Inflammatory macrophage treated with lipopolysaccharide for 1 hour (primary cell): ENCODE measurements around the gene MEI1.

Experiments
- DNase-seq, 2 donors: peaks; one replicate each; pipeline ENCODE4 v3.0.0-alpha.2; 2020 to 2022

MEI1 gene

DNA sequence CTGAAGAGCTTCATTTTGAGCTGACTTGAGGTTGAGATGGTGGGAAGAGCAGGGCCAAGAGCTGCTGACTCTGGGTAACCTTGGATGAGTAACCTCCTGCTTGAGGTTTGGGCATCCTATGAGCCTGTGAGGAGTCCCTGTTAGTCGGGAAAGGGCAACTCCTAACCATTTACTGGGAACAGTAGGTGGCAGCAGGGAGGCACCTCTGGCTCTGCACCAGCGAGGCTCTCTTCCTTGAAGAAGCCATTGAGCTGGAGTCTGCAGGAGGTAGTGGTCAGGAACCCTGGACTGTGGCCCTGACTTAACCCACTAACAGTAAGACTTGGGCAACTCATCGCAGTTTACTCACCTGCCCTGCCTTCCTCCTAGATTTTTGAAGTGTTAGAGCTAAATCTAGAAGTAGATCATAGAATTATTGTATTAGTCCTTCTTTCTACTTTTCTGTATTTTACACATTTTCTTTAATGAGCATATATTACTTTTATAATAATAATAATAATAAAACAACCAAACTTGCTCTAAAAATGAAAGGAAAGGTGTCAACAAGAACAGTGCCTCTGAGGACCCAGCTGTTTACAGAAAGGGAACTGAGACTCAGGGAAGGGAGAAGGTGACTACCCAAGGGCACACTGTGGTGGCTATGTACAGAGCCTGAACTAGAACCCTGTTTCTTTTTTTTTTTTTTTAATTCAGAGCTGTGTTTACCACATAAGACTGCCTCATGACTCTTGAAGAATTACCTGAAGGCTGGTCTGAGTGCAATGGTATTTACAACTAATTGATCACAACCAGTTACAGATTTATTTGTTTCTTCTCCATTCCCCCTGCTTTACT is 47.5 kb downstream of the MEI1 start:
- peak; percentile 67 to 86 for DNase-seq

DNA sequence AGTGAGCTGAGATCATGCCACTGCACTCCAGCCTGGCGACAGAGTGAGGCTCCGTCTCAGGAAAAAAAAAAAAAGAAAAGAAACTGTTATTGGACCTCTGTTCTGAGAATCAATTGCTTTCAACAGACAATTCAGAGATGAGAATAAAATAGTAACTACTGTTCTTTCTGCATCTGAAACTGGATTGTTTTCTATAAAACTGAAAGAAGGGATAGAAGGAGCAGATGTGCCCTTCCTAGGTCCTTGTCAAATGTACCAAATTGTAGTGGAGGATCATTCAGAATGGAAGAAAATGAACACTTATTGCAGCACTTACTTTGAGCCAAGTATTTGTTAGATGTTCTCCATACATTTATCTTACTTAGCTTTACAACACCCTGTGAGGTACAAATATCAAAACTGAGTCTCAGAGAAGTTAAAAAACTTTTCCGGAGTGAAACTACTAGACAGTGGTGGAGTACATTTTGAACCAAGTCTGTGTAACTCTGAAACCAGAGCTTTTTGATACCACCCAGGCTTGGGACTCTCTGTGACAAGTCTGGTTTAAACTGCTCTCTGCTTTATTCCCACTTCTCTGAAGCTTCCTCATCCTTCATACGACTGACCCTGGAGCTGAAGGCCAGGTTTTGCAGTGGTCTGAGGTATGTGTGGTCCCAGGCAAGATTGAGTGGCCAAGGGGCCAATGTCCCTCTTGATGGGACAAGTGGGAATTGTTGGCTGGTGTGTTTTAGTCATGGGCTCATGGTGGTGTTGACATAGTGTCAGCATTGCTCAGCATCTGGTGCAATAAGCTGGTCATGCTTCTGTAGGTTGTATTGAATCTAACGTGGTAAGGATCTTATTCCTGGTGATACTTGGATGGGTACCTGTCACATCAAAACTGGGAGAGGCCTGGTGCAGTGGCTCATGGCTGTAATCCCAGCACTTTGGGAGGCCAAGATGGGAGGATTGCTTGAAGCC is 53.0 kb downstream of the MEI1 start:
- DNase-seq = peak; percentile 50 to 66

DNA sequence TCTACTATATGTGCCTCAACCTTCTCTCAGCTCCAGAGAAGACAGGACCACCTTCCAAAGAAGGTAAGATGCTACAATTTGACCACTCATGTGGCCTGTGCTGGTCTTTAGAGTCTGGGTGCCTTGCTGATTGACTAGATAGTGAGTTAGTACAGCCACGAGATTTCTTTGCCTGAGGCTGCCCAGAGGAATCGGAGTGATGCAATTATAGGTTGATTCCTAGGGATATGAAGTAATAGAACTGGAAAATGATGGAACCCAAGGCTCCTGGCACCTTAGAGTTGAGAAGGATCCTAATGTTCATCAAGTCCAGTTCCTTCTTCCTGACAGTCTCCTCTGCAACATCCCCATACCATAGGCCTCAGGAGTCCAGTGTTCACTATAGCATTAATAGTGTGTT is 54.7 kb downstream of the MEI1 start:
- DNase-seq = no peak

DNA sequence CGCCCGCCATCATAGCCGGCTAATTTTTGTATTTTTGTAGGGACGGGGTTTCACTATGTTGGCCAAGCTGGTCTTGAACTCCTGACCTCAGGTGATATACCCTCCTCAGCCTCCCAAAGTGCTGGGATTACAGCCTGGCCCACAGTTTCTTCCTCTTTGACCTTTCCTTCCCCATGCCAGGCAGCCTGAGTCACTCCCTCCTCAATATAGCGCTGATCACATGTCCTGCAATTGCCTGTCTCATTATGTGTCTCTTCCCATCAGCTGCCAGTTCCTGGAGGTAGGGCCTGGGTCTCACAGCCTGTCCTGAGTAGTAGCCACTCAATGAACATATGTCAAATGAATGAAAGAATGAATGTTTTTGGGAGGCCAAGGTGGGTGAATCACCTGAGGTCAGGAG is 58.2 kb downstream of the MEI1 start:
- DNase-seq = peak; percentile 40 to 48

DNA sequence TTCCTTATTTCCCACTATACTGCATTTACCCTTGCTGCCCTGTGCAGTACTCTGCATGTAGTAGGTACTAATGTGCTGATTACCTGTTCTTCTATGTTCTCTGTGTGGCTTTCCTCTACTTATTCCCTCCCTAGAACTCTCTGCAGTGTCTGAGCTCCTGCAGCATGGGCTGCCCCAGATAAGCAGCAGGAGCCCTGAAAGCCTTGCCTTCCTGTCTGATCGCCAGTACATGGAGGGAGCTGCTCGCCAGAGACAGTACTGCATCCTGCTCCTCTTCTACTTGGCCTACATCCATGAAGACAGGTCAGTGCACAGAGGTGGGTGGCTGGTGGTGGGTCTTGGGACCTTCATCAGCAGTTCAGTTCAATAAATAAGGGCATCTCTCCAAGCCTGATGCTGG is 58.9 kb downstream of the MEI1 start:
- DNase-seq = no peak

DNA sequence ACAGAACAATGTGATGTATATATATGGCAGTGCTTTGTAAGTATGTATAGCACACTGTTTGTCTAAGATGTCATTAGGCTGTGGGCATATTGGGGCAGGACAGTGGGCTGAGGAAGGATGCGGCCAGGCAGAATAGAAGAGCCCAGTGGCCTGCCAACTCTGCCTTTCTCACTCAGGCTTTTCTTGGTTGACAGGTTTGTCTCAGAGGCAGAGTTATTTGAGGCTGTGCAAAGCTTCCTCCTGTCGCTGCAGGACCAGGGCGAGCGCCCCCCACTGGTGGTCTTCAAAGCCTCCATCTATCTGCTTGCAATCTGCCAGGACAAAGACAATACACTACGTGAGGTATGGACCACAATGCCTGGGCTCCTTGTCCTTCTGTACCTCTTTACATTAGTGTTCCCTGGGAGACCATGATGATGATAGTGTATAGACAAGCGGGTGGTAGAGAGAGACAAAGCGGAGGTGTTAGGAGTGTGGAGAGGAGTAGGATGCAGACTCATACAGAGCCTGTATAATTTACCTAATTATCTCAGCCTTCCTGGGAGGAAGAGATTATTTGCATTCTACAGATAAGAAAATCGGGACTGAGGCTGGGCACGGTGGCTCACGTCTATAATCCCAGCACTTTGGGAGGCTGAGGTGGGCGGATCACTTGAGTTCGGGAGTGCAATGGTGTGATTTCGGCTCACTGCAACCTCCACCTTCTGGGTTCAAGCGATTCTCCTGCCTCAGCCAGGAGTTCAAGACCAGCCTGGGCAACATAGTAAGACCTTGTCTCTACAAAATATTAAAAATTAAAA is 63.9 kb downstream of the MEI1 start:
- DNase-seq = no peak

DNA sequence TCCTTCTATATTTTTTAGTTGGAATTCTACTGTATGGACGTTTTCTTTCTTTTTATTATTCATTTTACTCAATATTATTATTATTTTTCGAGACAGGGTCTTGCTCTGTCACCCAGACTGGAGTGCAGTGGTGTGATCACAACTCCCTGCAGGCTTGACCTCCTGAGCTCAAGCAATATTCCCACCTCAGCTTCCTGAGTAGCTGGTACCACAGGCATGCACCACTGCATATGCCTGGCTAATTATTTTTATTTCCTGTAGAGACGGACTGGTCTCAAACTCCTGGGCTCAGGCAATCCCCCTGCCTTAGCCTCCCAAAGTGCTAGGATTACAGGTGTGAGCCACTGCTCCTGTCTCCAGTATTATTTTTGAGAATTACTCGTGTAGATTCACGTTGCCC is 67.2 kb downstream of the MEI1 start:
- DNase-seq = no peak

DNA sequence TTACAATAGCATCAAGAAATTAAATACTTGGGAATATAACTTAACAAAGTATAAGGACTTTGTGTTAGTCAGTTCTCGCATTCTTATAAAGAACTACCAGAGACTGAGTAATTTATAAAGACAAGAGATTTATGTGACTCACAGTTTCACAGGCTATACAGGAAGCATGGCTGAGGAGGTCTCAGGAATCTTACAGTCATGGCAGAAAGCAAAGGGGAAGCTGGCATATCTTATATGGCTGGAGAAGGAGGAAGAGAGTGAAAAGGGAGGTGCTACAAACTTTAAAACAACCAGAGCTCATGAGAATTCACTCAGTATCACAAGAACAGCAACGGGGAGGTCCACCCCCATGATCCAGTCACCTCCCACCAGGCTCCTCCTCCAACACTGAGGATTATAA is 69.1 kb downstream of the MEI1 start:
- DNase-seq = peak; percentile 83

DNA sequence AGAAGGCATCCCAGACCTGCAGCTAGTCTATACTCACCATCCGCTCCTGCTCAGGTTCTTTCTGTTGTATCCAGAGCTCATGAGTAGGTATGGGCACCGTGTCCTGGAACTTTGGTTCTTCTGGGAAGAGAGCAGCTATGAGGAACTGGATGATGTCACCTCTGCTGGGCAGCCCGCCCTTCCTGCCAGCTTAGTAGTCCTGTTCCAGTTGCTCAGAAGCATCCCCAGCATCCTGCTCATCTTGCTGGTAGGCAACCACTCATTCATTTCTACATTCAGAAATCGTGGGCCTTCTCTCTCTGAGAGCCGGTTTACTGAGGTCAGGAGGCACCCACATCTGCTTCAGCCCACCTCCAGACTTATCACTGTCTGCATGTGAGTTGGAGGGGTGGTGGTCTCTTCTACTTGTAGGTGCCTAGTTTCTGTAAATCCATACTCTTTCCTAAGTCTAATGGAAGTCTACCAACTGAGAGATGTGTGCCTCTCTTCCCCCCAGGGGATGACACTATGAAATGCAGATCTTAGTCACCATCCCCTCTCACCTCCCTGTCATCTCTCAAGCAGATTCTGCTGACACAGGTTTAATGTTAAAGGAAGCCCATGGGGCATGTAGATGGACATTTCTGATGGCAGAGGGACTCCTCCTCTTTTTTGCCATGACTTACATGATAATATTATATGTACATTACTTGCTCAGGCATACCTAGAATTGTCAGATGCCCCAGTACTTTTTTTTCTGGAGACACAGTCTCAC is 71.6 kb downstream of the MEI1 start:
- no peak for DNase-seq

DNA sequence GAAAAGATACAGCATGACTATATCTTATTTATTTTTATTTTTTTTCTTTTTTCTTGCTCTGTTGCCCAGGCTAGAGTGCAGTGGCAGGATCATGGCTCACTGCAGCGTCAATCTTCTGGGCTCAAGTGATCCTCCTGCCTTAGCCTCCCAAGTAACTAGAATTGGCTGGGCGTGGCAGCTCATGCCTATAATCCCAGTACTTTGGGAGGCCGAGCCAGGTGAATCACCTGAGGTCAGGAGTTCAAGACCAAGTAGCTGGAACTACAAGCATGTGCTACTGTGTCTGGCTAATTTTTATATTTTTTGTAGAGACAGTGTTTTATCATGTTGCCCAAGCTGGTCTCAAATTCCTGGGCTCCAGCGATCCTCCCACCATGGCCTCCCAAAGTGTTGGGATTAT is 72.9 kb downstream of the MEI1 start:
- no peak for DNase-seq

DNA sequence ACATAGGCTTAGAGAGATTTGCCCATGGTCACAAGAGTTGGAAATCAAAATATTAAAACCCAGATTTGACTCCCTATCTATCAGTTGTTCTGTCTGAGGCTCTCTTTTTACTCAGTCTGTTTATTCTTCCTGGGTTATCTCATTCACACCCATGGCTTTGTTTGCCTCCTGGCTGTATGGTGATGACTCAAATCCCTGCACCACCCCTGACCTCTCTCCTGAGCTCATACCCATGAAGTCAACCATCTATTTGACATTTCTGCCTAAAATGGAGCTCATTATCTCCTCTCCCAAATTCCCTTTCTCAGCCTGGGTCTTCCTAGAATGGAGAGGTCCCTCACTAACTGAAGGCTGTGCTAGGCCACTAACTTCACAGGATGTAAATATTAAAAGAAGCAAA is 73.3 kb downstream of the MEI1 start:
- no peak for DNase-seq

DNA sequence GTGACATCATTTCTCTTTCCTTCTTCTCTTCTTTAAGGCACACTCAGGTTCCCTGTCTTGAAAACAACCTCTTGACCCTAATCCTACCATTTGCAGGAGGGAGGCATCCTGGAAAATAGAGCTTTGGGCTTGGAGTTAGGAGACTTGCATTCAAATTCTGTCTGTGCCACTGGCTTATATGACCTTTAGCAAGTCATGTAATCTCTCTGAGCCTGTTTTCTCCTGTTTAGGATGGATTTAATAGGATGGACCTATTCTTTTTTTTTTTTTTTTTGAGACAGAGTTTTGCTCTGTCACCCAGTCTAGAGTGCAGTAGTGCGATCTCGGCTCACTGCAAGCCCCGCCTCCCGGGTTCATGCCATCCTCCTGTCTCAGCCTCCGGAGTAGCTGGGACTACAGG is 76.0 kb downstream of the MEI1 start:
- DNase-seq = no peak

DNA sequence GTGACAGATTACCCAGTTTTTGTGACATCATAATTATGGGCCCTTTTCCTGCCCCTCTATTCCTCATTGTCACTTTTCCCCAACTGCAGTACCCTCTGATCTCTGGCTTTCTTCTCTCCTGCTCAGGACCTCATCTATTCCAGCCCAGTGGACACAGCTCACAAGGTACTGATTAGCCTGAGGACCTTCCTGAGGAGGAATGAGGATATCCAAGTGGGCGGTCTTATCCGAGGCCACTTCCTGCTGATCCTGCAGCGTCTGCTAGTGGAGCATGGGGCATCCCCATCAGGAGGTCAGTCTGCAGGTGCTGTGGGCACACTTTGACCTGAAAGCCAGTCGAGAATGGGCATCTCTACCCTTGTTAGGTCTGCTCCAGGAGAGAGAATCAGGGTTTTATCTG is 76.7 kb downstream of the MEI1 start:
- no peak for DNase-seq

DNA sequence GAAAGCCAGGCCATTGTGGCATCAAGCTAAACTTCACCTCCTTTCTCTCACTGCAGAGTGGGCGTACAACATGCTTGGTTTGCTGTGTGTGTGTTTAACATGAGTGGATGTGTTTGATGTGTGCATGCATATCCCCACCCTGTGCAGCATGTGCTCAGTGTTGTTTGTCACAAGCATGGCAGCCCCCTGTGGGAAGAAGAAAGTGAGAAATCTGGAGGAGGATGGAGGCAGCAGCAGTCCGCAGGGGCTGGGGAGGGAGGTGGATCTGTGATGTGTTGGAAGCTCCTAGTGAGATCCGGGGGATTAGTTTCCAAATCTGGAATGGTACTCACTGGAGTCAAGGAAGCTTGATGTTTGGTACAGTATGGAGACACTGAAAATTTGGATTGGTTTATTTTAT is 77.1 kb downstream of the MEI1 start:
- no peak for DNase-seq

DNA sequence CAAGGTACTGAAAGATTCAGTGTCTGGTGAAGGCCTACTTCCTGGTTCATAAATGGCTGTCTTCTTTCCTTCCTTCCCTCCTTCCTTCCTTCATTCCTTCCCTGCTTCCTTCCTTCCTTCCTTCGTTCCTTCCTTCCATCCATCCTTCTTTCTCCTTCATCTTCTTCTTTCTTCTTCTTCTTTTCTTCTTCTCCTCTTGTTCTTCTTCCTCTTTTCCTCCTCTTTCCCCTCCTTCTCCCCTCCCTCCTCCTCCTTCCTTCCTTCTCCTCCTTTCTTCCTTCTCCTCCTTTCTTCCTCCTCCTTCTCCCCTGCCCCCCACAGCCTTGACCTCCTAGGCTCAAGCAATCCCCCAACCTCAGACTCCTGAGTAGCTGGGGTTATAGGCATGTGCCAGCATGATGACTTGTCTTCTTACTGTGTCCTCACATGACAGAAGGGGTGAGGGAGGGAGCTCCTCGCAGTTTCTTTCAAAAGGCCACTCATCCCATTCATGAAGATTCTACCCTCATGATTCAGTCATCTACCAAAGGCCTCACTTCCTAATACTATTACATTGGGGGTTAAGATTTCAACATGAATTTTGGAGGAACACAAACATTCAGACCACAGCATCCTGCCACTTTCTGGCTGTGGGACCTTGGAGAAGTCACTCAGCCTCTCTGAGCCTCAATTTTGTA is 78.6 kb downstream of the MEI1 start:
- DNase-seq = peak; percentile 74 to 82

DNA sequence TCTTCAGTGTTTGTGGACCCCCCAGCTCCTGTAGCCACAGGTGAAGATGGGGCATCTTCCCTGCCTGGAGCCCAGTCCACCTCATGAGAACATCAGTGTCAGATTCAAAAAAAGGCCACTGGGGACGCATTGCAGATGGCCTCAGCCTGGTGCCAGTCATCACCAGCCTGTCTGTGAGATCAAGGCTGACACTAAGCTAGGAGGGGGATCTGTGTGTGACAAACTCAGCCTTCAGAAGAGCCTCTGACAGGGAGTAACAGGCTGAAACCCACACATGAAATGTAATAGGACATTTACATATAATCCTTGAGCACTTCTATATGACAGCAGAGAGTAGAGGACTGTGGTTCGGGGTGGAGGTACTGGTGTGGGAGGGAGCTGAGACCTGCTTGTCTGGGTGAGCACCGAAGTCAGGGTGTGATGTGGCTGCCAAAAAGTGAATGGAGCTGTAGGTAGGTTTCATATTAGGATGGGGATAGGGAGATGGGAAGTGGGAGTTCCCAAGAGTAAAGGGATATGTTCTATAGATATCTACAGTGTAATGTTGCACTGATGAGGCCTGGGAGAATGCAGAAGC is 80.7 kb downstream of the MEI1 start:
- DNase-seq = no peak

DNA sequence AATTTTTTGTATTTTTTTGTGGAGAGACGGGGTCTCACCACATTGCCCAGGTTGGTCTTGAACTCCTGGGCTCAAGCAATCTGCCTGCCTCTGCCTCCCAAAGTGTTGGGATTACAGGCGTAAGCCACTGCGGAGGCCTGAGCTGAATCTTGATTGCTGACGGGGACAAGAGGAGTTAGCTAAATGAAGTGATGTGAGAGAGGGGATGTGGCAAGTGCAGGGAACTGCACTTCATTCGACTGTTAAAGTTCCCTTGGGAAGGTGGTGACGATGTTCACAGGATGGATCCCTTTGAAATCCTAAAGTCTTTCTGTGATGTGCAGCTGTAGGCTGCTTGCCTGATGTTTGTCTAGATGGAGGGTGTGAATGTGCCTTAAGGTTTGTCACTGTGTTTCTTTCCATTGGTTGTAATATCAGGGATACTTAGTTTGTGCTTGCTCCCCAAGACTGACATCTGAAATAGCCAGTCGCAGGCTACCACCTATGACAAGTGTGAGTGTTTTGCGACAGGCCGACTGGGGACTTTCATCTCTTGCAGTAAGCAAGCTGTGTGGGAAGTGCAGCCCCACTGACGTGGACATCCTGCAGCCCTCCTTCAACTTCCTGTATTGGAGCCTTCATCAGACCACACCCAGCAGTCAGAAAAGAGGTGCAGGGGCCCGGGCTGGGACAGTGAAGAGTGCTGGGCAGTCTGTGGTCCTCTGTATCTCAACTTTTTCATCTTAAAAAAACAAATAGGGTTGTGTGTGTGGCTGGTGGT is 81.6 kb downstream of the MEI1 start:
- DNase-seq = peak; percentile 96 to 97

DNA sequence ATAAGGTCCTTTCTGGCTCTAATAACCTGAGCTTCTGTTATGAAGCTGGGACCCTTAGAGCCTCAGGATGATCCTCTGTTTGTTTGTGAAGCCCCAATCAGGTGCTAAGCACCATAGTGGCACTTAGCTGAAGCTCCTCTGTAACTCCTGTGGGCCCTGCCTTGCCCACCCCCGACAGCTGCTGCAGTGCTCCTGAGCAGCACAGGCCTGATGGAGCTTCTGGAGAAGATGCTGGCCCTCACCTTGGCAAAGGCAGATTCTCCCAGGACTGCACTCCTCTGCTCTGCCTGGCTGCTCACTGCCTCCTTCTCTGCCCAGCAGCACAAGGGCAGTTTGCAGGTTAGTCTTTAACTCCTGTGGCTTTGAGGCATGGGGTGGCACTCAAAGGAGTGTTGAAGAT is 82.2 kb downstream of the MEI1 start:
- no peak for DNase-seq

DNA sequence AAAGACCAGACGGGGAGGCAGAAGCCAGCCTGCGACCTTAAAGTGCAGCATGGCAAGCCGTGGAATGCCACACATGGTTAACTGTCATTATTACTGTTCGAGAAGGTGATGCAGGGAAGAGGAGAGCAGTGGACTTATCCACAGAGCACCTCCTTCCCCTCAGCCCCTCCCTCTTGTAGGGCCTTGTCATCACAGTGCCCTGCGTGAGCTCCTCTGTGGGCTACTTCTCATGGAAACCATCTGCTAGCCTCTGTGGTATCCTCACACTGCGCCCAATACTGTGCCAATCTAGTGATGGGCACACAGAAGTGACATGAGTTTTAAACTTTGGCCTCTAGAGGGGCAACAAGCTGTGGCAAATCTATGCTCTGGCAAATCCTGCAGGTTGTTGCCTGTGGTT is 83.0 kb downstream of the MEI1 start:
- DNase-seq = no peak

DNA sequence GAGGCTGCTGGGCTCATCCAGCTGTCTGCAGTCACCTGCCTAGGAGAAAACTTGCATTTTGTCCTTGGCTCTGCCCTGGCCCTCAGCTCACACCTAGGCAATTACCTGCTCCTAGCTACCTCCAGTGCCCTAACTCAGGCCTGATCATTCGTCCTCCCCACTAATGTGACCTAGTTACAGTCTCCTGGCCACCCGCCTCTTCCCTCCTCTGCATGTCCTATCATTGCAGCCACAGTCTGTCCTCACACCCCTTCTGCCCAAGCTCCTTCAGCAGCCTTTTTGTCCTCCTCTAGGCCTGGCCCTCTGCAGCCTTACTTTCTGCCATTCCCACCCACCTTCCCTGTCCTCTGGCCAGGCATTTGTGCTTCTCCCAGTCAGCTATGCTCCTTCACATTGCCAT is 83.4 kb downstream of the MEI1 start:
- DNase-seq = no peak

DNA sequence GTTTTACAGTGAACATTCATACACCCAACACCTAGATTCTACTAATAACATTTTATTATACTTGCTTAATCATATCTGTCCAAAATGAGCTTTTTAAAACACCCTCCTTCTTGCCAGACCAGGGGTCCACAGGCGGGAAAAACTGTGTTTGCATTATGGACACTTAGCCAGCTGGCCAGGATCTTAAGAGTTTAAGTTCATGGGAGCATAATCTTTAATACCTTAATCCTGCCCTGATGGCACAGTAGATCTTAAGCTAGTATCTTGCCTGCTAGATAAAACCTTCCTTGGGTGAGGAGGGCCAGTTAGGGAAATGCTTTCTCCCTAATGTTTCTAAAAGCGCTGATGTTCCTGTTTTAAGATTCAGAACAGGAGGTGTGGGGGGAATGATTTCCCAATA is 88.0 kb downstream of the MEI1 start:
- DNase-seq = no peak
